HCT116 (cell line): ENCODE results near the gene RCOR2.

ENCODE experiments used
- CTCF ChIP-seq, 3 experiments: fragments of 200-600 bp in 1 of 3; sonication (generic) in 1 of 3; IDR thresholded peaks in 2 of 3; conservative IDR thresholded peaks in 1 of 3; 2 replicates each; pipeline ENCODE4 v1.5.1; 2012 to 2017; ENCODE audit warnings: low read depth in 2 of 3, low read length in 2 of 3, antibody characterized with exemption in 1 of 3, borderline replicate concordance in 1 of 3, control low read depth in 1 of 3, mild to moderate bottlenecking in 1 of 3, mixed read lengths in 1 of 3, mixed run types in 1 of 3, moderate library complexity in 1 of 3; ENCODE audit not compliant: insufficient read depth in 1 of 3
- EZH2 ChIP-seq: fragments of 200-600 bp; sonication (generic); IDR thresholded peaks from 2 replicates; pipeline ENCODE4 v1.6.1; 2017; ENCODE audit warnings: antibody characterized with exemption, mixed run types
- EZH2phosphoT487 ChIP-seq: fragments of 200-600 bp; IDR thresholded peaks from 2 replicates; pipeline ENCODE4 v1.6.1; 2018; ENCODE audit warnings: antibody characterized with exemption, borderline replicate concordance
- RAD21 ChIP-seq: IDR thresholded peaks from 2 replicates; pipeline ENCODE4 v1.6.1; 2012; ENCODE audit warnings: low read depth, mild to moderate bottlenecking

- TF ChIP-seq CTCF (IDR thresholded peaks at IDR 0.05 in 2 of 3, conservative IDR thresholded peaks at IDR 0.05 in 1 of 3; ENCODE audit: borderline replicate concordance in 1 of 3, insufficient read depth in 1 of 3, low read depth in 2 of 3, low read length in 2 of 3) (no peak), EZH2phosphoT487 (no peak), RAD21 (no peak), EZH2 (no peak)
These were observed 2.5 kb upstream of the RCOR2 start for GRCh38 chr11:63919267-63920125.
